LNCAP (cell line): ENCODE measurements around the gene ATP9A.

Source experiments
- CTCF ChIP-seq: fragments of 450-650 bp; IDR thresholded peaks from 2 replicates; pipeline ENCODE4 v1.5.1; 2017; ENCODE audit warnings: mild to moderate bottlenecking

Gene ATP9A

DNA sequence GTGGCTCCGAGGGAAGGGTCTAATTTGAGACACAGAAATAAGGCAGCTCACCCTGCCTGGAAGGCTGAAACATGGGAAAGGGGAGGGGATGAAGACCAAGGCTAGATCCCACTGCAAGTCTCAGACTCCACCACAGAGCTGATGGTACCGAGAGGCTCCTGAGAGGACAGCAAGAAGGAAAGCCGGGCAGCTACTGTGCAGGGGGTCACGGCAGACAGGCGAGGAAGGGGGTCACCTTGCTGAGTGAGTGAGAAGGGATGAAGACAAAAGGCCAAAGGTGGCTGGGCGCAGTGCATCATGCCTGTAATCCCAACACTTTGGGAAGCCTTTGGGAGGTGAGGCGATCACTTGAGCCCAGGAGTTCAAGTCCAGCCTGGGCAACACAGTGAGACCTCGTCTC lies 100.7 kb downstream of the ATP9A start:
- no peak for TF ChIP-seq CTCF

GRCh38 chr20:51667002-51667408 lies 101.2 kb downstream of the ATP9A start:
- no peak for TF ChIP-seq CTCF

DNA sequence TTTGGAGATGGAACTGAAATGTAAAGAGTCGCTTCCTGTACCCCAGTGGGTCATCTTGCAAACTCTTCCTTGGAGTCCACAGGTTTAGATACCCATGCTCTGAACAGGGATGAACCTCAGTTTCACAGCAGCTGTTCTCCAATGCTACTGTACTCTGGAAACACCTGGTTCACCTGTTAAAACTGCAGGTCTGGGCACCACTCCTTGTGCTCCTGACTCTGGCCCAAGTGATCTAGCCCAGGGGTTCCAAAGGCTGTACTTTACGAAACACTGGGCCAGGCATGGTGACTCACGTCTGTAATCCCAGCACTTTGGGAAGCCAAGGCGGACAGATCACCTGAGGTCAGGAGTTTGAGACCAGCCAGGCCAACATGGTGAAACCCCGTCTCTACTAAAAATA lies 102.1 kb downstream of the ATP9A start:
- no peak for TF ChIP-seq CTCF

GRCh38 chr20:51665543-51666118 lies 102.6 kb downstream of the ATP9A start:
- no peak for TF ChIP-seq CTCF

DNA sequence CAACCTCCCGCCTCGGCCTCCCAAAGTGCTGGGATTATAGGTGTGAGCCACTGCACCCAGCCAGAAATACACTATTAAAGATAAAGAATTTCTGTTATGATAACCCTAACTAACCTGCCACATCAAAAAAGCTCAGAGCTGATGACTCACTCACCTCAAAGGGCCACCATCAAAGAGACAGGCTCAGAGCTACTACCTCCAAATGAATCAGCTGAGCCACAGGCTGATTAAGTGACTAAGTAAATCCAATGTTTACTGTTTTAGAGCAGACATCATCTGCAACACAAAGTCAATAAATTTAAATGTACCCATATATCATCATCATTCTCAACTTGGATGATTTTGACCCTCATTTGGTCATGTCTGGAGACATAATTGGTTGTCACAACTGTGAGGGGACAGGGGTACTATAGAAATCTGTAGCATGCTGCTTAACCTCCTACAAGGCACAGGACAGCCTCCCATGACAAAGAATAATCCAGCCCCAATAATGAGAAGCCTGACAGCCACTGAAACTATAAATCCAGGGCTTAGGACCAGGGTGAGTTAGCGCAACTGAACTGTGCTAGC lies 106.5 kb downstream of the ATP9A start:
- no peak for TF ChIP-seq CTCF

DNA sequence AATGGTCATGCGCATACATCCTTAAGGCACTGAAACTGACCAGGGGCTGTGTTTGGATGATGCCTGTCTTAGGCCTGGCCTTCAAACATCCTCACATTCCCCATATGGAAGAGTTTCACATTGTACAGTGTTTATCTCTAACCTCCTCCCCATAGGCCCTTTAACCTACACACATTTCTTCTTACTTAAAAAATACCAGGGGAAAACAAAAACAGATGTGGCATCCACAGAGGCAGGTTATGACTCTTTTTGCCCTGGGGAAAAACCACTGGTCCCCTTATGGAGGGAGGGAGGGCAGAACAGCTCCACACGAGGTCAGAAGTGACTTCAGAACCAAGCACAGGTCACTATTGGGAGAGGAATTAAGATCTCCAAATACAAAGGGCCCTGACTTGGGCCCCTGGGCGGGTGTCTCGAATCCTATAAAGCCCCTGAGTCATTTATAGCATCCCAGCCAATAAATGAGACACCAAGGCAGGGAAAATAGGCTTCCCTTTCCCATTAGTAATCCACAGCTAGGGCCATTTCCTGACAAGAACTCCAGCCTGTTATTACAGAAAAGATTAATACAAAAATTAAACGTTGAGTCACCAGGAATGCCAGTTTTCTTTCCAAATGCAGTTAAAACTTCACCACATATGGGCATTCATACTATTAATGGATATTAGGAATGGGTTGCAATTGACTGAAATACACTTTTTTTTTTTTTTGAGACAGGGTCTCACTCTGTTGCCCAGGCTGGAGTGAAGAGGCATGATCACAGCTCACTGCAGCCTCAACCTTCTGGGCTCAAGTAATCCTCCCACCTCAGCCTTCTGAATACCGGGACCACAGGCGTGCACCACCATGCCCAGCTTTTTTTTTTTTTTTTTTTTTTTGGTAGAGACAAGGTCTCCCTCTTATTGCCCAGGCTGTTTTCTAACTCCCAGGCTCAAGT lies 107.2 kb downstream of the ATP9A start:
- no peak for TF ChIP-seq CTCF

- no peak for TF ChIP-seq CTCF
These were observed 108.6 kb downstream of the ATP9A start for GRCh38 chr20:51659491-51660050.
